Putamen (tissue), 1 donor: ENCODE data around the gene IDUA.
"Not testable (repeated sequence)": the region's sequence is repeated elsewhere in the genome, so short reads cannot be mapped to it uniquely, and the experiment has no call there.

Source experiments
- DNase-seq: peaks from one replicate; pipeline ENCODE4 v3.0.0-alpha.2; 2016; ENCODE audit warnings: low spot score

The IDUA gene

DNA sequence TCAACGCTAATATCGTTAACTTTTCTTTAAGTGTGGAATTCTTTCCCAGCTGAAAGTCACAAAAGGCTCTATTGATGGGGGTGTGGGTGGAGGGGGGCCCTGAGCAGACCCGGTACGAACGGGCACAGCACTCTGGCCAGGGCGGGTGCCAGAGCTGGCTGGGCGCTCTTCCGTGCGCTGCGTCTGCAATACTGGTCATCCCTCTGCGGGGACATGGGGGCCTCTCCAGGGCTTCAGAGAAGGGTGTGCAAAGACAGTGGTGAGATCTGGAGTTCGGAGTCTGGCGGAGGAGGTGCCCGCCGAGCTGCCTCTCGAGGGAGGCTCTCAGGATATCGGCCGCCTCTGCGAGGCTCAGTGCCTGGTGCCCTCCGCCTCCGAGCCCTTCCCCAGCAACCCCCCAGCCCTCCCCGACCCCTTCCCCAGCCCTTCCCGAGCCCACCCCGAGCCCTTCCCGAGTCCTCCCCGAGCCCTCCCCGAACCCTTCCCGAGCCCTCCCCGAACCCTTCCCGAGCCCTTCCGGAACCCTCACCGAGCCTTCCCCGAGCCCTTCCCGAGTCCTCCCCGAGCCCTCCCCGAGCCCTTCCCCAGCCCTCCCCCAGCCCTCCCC lies 58.9 kb downstream of the IDUA start:
- DNase-seq, result no peak

GRCh38 chr4:1046581-1047011 lies 59.8 kb downstream of the IDUA start:
- DNase-seq, result peak; percentile 71

DNA sequence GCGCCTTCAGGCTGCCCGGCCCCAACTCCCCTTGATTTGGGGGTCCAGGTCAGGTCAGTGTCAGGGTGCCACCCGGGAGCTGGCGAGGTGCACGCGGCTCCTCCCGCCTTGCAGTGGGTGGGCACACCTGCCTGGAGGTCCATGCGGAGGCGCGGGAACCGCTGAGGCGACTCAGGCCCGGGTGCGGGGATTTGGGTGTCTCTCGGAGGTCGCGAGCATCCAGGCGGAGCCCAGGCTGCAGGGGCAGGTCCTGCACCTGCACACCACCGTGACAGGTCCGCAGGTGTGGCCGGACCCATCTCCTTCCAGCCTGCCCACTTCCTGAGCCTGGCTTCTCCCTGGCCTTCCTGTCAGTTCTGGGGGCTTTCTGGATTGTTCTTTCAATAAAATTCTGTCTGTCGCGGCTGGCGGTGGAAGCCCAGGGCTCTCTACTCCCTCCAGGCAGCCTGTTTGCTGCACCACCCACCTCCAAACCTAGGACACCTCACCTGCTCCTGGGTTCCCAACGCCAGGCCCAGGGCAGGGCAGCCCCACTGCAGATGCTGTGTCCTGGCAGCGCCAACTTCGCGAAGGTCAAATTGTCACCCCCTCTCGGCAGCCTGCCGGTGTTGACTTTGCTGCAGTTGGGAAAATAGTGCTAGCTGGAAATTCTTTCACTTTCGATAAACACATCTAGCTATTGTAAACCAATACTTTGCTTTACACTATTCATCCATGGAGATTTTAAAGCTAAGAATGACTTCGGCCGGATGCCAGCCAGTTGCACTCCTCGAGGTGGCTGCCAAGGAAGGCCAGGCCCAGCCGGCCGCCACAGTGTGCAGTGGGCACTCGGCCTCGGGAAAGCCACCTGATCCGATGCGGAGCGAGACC lies 60.5 kb downstream of the IDUA start:
- DNase-seq, result no peak

DNA sequence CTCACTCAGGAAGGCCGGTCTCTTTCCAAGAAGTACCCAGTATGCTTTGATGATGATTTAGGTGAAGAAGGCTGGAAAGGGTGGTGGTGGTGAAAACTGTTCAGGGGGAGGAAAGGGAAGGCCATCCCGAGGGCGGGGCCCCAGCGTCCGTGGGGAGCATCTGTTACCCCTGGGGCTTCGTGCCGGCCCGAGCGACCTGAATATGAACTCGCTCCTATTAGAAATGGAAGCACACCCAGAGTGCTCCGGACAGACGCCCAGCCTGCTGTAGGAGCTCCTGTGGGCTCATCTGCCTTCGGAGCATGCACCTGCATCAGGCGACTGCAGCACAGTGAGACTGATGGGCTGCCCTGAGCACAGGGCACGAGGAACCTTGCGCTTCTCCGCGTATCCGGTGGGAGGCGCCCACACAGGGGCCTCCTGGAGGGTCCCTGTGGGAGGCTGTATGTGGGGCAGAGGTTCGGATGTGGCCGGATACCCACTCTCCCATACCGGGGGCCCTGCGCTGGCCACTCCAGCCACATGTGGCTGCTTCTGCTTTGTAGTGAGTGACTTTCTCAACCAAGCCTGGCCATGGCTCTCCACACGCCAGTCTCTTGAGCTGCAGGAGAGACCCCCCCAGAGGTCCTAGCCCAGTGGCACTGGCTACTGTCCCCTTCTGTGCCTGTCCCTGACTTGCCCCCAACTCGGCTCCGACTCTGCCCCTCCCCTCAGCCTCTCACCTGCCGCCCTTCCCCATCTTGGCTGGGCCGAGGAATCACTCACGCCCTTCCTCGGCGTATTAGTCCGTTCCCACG lies 61.3 kb downstream of the IDUA start:
- DNase-seq, result no peak

DNA sequence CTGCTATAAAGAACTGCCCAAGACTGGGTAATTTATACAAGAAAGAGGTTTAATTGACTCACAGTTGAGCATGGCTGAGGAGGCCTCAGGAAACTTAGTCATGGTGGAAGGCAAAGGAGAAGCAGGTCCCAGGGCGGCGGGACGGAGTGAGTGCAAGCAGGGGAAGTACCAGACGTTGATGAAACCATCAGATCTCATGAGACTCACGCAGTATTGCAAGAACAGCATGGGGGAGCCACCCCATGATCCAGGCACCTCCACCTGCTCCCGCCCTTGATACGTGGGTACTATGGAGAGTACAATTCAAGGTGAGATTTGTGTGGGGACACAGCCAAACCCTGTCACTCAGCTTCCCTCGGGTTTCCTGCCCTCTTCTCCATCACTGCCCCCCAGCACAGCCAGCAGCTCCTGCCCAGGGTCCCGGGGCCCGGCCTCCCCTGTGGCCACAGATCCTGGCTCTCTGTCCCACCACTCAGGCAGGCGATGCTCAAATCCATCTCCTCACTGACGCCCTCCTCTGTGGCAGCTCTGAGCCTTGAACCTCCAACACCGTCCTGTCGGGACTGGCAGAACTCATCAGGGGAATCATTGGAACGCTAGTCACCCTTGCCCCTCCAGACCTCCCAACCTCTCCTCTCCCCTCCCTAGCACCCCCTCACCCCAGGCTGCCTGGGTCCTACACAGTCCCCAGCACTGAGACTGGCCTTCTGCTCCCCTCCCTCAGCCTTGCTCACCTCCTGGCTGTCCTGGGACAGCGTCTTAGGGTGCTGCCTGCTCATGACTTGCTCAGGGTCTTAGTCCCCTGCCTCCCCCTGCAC lies 62.1 kb downstream of the IDUA start:
- no peak for DNase-seq

DNA sequence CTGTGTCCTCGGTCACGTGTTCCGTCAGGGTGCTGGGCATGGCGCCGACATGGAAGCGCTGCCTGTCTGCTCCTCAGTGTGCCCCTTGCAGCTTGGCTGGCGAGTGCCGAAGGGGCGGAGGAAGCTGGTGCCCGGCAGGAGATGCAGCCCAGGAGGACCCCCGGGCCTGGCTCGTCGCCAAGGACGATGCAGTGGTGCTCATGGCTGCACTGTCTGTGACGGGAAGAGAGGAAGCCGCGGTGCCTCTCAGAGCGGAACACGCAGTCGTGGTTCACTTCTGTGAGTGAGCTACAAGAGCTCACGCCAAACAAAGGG lies 62.7 kb downstream of the IDUA start:
- DNase-seq, result no peak

DNA sequence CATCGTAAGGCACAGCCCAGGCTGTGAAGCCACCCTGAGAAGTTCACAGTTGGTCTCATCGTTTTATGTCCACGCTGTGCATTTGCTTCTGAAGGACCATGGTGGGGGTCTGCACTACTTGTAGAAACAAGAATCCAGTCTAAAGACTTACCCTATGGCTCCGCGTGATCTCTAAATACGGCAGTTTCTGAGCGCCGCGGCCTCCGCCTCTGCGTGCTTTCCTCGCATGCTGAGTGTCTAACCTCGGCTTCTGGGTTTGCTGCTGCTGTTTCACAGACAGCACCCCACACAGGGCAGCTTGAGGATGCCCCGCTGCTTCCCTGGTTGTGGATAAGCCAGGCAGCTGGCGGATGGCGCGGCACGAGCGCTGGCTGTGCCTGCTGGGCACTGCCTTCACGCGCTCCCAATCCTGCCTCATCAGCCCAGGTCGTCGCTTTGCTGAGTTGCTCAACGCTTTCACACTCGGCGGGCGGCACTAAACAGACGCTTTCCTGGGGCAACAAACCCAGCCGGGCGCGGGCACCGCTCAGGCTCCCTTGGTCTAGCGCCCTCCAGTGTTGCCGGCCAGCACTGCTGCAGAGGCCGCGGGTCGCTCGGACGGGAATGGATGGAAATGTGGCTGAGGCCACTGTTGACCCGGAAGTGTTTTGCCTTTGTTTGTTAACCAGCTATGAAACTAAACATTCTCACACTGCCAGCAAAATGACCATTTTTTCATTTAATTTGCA lies 63.8 kb downstream of the IDUA start:
- DNase-seq, result peak; percentile 69

DNA sequence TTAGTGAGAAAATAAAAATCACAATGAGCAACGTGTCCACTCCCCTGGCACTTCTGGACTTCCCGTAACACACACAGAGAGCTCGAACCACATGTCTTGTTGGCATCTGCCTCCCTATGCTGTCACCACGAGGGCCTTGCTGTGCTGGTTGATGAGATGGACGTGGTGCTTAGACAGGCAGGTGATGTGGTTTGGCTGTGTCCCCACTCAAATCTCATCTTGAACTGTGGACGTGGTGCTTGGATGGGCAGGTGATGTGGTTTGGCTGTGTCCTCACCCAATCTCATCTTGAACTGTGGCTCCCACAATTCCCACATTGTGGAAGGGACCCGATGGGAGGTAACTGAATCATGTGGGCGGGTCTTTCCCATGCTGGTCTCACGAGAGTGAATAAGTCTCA lies 64.6 kb downstream of the IDUA start:
- DNase-seq, result no peak

DNA sequence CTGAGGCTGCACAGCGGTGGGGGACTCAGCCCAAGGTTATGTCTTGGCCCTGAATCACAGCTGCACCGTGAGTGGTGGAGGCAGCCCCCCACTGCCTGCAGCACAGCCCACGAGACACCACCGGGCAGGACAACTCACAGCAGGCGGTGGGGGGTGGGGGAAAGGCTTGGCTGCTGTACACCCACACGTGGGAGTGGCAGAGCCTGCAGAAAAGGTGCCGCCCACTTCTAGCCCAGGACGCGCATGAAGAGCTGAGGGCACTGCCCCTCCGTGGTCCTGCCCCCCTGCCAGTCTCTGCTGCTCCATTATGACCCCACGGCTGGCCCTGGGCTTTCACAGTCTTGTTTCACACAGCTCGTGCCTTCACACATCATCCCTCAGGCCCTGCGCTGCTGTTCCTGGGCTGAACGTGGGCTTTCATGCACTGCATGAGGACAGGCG lies 65.4 kb downstream of the IDUA start:
- no peak for DNase-seq

DNA sequence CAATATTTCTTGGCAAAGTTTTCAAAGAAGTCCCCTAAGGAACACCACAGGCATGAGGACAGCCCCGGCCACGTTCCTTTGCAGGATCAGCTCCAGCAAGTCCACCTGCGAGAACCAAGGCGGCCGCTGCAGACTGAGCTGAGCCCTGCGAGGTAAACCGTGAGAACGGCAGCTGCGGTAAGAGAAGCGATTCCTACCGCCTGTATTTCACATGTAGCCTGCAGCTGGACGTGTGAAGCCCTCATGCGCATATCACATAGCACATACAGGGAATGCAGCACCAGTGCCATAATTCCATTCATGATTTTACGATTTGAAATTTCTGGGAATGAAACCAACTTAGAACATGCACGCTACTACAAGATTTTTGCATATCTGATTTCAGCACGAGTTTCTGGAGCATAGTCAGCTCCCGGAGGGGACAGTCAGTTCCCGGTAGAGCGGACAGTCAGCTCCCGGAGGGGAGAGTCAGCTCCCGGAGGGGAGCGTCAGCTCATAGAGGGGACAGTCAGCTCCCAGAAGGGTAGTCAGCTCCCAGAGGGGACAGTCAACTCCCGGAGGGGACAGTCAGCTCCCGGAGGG lies 66.3 kb downstream of the IDUA start:
- no peak for DNase-seq

GRCh38 chr4:1053891-1054290 lies 67.0 kb downstream of the IDUA start:
- not testable (repeated sequence) for DNase-seq
